GM23338 (cell line): Measurements from ENCODE around the gene EEF1AKMT4.

Experiments used
- CREB1 ChIP-seq: fragments of 250-450 bp; sonication (Bioruptor Pico); IDR thresholded peaks from 2 replicates; pipeline ENCODE4 v1.5.0; 2020; ENCODE audit warnings: low read depth, mild to moderate bottlenecking, moderate library complexity
- CTCF ChIP-seq, 2 experiments: fragments of 200-600 bp in 1 of 2; sonication (generic) in 1 of 2; conservative IDR thresholded peaks; 2 replicates each; pipeline versions ENCODE4 v1.5.1 to v1.6.1; 2016 to 2017; ENCODE audit warnings: antibody characterized with exemption in 2 of 2, low read depth in 2 of 2, mild to moderate bottlenecking in 2 of 2, moderate library complexity in 1 of 2
- ETS1 ChIP-seq: IDR thresholded peaks from 2 replicates; pipeline ENCODE4 v1.6.1; 2016; ENCODE audit warnings: antibody characterized with exemption
- EZH2 ChIP-seq: fragments of 200-600 bp; sonication (generic); IDR thresholded peaks from one replicate; pipeline ENCODE4 v1.8.0; 2017; ENCODE audit warnings: antibody characterized with exemption, mild to moderate bottlenecking, low read depth; ENCODE audit not compliant: unreplicated experiment
- EZH2phosphoT487 ChIP-seq: fragments of 200-600 bp; sonication (generic); IDR thresholded peaks from one replicate; pipeline ENCODE4 v1.8.1; 2018; ENCODE audit warnings: antibody characterized with exemption; ENCODE audit not compliant: unreplicated experiment
- JUNB ChIP-seq: IDR thresholded peaks from one replicate; pipeline ENCODE4 v1.6.1; 2016; ENCODE audit warnings: antibody characterized with exemption; ENCODE audit not compliant: unreplicated experiment
- NANOG ChIP-seq: IDR thresholded peaks from 2 replicates; pipeline ENCODE4 v1.6.1; 2016; ENCODE audit warnings: antibody characterized with exemption, borderline replicate concordance
- POLR2AphosphoS5 ChIP-seq: IDR thresholded peaks from 2 replicates; pipeline ENCODE4 v1.6.1; 2016; ENCODE audit warnings: antibody characterized with exemption, low read depth
- REST ChIP-seq: IDR thresholded peaks from one replicate; pipeline ENCODE4 v1.6.1; 2018; ENCODE audit warnings: antibody characterized with exemption; ENCODE audit not compliant: unreplicated experiment
- STAT1 ChIP-seq: IDR thresholded peaks from one replicate; pipeline ENCODE4 v1.6.1; 2016; ENCODE audit warnings: antibody characterized with exemption; ENCODE audit not compliant: unreplicated experiment
- ZNF114 ChIP-seq: fragments of 250-450 bp; sonication (Bioruptor Pico); IDR thresholded peaks from 2 replicates; pipeline ENCODE4 v1.5.0; 2020; ENCODE audit warnings: mild to moderate bottlenecking, moderate library complexity

GRCh38 chr3:184234224-184234623, 15.2 kb upstream of the EEF1AKMT4 start:
- no peak for TF ChIP-seq CTCF (conservative IDR thresholded peaks at IDR 0.05; ENCODE audit: low read depth in 2 of 2)
- TF ChIP-seq REST, result no peak
- TF ChIP-seq POLR2AphosphoS5, result no peak
- no peak for TF ChIP-seq NANOG
- no peak for TF ChIP-seq JUNB
- no peak for TF ChIP-seq EZH2
- no peak for TF ChIP-seq CREB1 (CRISPR knock-in tag)
- no peak for TF ChIP-seq EZH2phosphoT487
- TF ChIP-seq ZNF114 (CRISPR knock-in tag), result no peak
- TF ChIP-seq ETS1, result no peak
- TF ChIP-seq STAT1, result no peak
